SHP77 (cell line): ENCODE measurements around the gene ARL8A.
"Not testable (repeated sequence)": the region's sequence is repeated elsewhere in the genome, so short reads cannot be mapped to it uniquely, and the experiment has no call there.

Source experiments
- DNase-seq, 2 experiments: peaks; one replicate each; lab custom pipeline; 2025; lab: John Stamatoyannopoulos, UW

The ARL8A gene

DNA sequence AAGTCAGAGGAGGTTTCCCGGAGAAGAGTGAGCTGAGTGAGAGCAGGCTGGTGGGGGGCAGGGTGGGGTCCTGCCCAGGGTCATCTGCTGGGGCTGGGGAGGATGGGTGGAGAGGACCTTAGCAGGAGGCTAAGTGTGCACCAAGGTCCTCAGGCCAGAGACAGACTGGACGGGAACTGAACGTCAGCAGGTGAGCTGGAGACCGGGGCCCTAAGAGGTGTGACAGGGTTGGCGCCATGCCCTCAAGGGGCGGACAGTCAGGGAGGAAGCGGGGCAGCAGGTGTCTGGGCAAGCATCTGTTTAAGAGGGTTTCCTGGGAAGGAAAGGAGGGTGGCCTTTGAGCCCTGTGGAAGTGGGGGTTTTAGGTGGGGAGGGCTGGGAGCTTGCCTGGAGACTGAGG is 29.5 kb upstream of the ARL8A start:
- DNase-seq = no peak

- no peak for DNase-seq
Observed at GRCh38 chr1:202172015-202172355, 27.4 kb upstream of the ARL8A start.

DNA sequence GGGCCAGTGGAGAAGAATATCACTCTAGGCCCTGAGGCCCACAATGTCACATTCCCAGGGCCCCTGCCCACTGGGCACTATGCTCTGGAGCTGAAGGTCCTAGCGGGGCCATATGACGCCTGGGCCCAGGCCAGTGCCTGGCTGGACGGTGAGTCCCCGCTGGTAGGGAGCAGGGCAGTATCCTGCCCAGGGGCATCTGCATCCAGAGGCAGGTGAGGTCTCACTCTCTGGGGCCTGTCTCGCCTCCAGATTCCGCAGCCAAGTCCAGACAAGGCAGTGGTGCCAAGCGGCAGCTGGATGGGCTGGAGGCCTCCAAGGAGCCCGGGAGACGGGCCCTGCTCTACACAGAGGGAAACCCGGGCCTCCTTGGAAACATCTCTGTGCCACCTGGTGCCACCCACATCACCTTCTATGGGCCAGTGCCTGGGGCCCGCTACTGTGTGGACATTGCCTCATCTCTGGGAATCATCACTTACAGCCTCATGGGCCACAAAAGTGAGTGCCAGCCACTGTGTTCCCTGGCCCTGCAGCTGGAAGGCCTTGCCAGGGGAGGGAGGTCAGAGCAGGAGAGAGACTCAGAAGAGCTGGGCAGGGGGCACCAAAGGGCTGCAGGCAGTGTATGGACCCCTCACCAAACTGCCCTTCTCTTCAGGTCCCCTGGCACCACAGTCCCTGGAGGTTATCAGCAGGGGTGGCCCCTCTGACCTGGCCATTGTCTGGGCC is 26.9 kb upstream of the ARL8A start:
- DNase-seq = no peak

GRCh38 chr1:202170726-202171125 is 26.2 kb upstream of the ARL8A start:
- peak in 1 of 2 experiments; percentile 23 for DNase-seq

DNA sequence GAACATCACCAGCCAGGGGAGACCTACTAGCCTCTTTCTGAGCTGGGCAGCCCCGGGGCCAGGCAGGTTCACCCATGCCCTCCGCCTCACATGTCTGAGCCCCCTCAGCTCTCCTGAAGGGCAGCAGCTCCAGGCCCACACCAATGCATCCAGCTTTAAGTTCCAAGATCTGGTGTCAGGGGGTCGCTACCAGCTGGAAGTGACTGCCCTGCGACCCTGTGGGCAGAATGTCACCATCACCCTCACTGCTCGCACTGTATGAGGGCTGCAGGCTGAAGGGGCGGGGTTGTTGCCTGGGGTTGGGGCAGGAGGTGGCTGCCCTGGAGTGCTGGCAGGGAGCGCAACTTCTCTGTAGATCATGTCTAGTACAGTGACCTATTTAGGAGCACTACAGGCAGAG is 24.3 kb upstream of the ARL8A start:
- DNase-seq = no peak

GRCh38 chr1:202167708-202168415 is 23.3 kb upstream of the ARL8A start:
- DNase-seq = no peak

- DNase-seq = not testable (repeated sequence)
Observed at GRCh38 chr1:202167054-202167453, 22.5 kb upstream of the ARL8A start.

GRCh38 chr1:202165942-202166843 is 21.7 kb upstream of the ARL8A start:
- DNase-seq = no peak

DNA sequence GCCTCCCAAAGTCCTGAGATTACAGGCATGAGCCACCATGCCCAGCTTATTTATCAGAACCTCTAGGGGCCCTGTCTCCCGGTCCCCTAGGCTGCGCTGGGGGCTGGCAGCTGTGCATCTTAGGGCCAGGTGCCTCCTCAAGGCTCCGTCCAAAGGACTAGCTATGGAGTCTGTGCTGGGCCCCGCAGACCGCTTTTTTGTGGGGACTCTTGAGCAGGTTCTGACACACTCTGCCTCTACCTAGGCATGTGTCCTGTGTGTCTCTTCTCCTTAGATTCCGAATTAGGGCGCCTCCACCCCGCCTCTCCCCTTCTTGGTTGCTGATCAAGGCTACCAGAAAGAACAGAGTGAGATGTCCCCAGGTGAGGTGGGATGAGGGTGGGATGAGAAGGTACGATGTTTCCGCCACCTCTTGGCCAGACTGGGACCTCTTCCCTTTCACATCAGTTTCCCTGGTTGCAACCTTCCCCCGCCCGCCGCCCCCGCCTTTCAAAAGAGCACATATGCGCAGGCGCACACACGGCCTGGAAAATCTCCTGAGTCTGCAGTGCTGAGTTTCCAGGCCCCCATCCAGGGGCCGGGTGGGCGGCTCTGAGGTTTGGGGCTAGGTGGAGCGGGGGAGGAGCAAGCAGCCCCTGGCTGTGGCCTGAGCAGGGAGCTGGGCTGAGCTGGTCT is 20.9 kb upstream of the ARL8A start:
- no peak for DNase-seq

- DNase-seq = no peak
Observed at GRCh38 chr1:202164271-202165037, 19.9 kb upstream of the ARL8A start.

GRCh38 chr1:202163281-202164270 is 19.0 kb upstream of the ARL8A start:
- DNase-seq = no peak

- DNase-seq = no peak
Observed at GRCh38 chr1:202162418-202163280, 18.1 kb upstream of the ARL8A start.

GRCh38 chr1:202162047-202162417 is 17.5 kb upstream of the ARL8A start:
- no peak for DNase-seq

DNA sequence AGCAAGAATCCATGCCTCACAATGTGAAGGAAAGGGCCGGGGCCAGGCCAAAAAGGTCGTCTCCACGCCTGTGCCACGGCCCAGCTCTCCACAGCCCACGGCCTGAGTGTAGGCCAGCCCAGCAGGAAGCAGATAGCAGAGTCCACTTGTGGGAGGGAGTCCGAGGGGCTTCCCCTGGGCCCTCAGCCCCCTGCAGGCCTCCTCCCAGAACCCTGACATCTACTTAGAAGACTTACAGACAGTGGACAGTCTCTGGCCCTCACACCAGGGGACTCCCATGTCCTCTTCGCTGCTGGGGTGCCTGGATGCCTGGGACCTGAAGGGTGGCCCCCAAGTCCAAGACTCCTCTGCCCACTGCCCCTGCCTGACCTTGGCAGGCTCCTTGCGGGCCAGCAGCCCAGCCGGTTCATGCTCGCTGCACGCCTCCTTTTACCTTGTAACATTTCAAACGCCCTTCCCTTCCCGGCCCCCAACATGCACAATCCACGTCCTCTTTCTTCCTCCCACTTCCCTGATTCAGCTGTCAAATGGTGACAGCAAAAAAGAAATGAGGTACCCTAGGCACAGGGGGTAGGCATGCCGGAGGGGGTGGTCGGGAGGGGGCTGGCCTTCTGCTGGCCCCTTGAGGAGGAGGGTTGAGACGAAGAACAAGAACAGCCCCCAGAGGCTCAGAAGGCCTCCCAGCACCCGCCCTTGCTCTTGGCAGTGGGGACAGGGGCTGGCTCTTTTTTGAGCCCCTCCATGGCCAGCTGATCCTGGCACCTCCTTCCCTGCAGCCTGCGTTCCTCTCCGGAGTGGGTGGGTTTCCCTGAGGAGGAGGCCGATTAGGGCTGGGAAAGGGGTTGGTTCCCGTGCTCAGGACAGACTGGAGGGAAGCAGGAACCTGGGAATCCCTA is 16.9 kb upstream of the ARL8A start:
- DNase-seq = no peak

- peak in 1 of 2 experiments; percentile 22 for DNase-seq
Observed at GRCh38 chr1:202160377-202160940, 15.9 kb upstream of the ARL8A start, which contains the start of gene PTPN7. TSS of gene PTPN7 (minus strand) at chr1:202160602. CDS start at chr1:202159402, 1,200 bp downstream.

- DNase-seq = no peak
Observed at GRCh38 chr1:202159534-202160371, 15.2 kb upstream of the ARL8A start.
